GM18498 (cell line): Measurements from ENCODE around the gene CCL13.
A peak's percentile ranks its signal among the peaks of the same experiment; 100 is the strongest.

Source experiments
- ATAC-seq: cut with Tn5 transposase; IDR thresholded peaks from one replicate; pipeline ENCODE4 v1.9.1; 2021; ENCODE audit warnings: mild to moderate bottlenecking, moderate library complexity; ENCODE audit not compliant: unreplicated experiment

CCL13 gene

DNA sequence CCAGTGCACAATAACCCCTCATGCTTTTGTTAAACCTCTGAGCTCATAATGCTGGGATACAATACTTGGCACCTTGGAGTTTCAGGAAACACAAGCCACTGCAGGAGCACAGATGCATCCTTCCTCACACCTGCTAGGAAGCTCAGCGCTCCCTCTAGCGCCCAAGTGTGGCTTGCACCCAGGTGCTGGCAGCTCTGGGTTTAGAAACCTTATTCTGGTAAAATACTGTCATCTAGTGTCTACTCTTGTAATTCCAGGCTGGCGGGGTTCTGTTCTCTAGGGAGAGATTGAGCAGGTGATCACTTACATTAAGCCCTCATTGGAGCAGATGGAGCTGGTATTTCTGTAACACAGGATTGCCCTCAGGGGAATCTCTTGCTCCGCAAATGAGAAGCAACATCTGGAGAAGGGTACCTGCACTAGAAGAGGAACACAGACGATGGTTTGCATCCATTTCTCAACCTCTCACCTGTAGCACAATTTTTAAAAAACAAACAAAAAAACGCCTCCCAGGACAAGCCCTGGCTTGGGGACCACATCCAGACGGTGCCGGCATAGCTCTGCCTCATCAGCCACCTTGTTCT, 5.3 kb downstream of the CCL13 start:
- peak; percentile 81 for ATAC-seq

DNA sequence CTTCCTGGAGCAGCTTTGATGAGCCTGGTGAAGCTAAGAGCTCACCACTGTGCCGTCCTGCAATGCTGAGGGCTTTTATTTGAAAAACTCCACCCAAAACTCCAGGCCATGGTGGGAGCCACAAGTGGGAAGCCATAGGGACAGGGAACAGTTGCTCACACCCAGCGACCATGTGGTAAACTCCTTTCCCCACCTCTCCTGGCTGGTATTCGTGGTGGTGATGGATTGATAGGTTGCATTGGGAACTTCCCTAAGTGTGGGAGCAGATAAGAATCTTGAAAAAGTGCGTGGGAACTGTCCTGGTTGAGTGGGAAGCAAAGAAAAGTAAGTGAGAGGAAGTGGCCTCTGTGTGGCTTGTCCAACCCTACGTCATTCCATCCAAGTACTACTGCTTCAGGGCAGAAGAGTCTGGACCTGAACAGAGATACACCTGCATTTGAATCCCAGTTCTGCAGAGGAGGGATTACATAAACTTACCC, 6.9 kb downstream of the CCL13 start, which contains the start of gene CCL1:
Gene CCL1 (minus strand): TSS at position 51 of the 479 bp plus-strand sequence. CDS start 72 bp downstream, outside the sequence.
- ATAC-seq, result no peak

- ATAC-seq, result no peak
These were observed 8.5 kb downstream of the CCL13 start for GRCh38 chr17:34364751-34365150.

DNA sequence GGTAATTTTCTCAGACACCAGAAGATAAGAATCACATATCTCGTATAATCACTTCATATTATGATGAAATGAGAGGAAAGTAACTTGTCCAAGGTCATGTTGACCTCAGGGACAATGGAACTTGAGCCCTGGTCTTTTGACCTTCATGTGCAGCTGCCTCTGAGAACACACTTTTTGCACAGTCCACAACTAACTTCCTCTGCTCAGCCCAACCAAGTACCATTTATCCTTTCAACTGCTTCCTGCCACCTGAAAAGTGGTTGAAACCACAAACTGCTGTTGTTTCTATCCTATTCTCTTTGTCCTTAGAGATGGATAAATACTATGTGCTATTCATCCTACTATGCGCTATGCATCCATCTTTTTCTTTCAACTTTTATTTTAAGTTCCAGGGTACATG, 9.1 kb downstream of the CCL13 start:
- ATAC-seq, result no peak

DNA sequence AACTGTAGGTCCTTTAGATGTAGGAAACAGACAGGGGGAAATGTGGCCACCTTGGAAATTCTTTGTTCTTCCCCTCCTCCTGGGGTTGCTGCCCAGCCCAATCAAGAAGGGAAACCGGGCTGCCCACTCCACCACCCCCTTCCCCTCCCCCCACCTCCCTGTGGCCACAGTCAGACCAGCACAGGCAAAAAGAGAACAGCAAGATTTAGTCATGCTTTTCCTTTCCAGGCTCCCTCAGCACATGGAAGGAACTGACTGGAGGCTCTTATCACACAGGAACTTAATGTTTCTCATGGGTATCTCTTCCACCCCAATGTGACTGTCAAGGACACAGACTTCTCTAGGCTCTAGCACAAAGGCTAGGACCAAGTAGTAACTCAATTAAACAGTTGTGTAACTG, 9.7 kb downstream of the CCL13 start:
- no peak for ATAC-seq

GRCh38 chr17:34366529-34367107, 10.3 kb downstream of the CCL13 start:
- no peak for ATAC-seq

DNA sequence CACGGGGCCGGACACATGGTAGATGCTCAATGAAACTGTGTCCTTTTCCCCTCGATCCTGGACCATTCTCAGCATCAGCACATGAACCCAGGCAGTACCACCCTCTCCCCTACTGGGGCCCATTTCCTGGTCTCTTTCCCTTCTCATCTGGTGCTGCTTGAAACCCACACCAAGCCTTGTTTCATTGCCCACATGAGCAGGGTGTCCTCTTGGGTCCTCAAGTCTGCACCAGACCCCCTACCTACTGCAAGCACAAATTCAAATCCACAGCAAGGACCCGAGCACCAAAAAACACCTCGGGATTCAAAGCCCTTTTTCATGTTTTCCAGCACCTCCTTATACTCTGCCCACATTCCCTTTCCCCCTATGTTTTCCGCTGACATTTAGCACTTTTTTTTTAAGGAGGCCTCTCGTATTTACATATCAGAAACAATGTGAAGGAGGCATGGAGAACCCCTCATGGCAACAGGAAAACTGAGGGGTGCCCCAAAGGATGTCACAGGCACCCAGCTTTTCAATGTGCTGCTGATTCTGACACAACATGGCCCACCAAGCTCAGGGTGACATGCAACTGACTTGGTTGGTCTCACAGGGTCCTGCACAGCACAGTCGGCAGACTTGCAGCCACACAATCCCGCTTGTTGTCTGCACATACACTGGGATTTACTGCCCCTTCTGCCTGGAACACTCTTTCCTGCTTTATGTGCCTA, 11.4 kb downstream of the CCL13 start:
- ATAC-seq, result no peak

DNA sequence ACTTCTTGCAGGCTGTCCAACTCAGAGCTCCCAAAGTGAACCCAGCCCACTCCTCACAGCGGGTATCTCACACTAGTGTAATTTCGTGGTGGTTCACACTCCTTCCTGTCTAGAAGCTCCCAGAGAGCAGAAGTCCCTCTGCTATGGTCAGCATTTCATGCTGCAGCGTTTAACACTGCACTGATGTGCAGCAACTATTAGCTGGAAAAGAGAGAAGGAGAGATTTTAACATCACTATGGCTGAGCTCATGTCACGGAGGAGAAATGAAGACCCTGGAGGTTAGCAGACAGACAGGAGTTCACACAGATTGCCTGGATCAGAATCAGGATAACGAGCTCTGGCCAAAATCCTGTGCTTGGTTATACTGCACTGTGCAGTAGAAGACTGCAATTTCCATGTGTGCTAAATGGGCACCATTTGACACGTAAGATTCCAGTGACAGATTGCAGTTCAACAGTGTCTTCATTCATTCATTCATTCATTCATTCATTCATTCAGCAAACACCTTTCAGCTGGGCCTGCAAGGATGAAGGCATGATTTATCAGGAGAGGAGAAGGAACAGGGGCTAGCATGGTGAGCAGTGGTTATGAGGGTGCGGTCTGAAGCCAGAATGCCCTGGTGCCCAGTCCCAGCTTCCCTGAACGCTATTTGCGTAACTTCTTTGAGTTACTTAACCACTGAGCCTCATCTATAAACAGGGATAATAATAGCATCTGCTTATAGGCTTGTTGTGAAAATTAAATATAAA, 12.1 kb downstream of the CCL13 start:
- no peak for ATAC-seq

GRCh38 chr17:34368946-34369500, 12.7 kb downstream of the CCL13 start:
- ATAC-seq, result no peak

DNA sequence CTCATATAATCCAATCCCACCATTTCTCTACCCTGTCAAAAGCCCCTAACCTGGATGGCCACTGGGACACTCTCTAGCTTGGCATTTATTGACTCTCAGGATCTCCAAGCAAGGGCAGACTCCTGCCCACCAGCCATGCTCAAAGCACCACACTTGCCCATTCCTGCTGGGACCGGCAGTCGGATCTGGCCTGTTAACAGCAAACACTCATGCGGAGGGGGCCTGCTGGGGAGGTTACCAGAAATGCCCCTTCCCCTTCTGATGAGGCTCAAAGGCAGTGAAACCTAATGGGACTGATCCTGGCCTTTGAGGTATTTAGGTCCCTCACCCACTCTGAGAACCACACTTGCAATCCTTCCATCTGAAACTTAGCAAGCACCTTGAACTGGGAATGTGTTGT, 13.3 kb downstream of the CCL13 start:
- ATAC-seq, result no peak

GRCh38 chr17:34370376-34370996, 14.2 kb downstream of the CCL13 start:
- ATAC-seq, result no peak

GRCh38 chr17:34370997-34371395, 14.7 kb downstream of the CCL13 start:
- peak; percentile 58 for ATAC-seq

DNA sequence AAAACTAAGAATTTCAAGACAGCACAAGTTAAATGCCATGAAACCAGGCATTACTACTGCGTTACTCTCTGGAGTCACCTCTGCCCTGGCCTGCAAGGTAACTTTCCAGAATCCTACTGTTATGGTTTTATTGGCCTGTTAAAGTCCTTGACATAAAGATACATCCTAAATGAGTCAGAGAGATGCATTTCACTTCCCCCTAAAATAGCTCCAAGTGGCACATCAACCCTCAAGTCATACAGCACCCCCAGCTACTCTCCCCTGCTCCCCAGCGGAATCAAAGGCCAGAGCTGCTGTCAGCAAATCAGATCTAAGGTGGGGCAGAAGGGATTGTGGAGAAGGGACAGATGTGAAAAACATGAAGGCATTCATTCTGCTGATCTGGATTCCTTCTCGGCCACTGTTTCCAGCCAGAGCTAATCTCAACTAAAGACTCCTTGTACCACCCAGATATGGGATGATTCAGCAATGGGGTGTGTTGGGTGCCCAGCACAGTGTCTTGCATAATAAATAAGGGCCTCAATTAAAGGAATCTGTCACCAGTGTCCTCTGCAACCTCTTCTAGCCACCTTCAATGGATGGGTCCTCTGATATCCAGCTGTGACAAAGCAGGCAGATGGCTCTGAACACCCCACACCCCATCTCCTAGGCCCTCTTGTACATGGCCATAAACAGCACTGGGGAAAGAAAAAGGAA, 15.3 kb downstream of the CCL13 start:
- ATAC-seq, result no peak

DNA sequence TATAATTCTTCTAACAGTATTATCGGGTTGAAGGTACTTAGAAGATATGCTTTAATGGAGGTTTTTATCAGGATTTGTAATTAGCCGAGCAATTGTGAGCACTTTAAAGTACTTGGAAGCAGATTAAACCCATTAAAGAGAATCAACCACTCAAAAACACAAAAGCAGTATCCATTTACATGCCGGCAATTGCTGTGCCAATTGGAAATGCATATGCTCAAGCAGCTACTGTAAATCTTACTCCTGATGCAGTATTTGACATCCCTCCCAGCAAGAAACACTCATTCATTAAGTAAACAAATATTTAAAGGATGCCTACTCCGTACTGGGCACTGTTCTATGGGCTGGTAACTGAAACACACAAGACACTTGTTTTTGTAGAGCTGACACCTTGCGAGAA, 18.2 kb downstream of the CCL13 start:
- no peak for ATAC-seq

GRCh38 chr17:34375426-34375997, 19.2 kb downstream of the CCL13 start:
- no peak for ATAC-seq

- peak; percentile 64 for ATAC-seq
These were observed 21.0 kb downstream of the CCL13 start for GRCh38 chr17:34377078-34377823.

DNA sequence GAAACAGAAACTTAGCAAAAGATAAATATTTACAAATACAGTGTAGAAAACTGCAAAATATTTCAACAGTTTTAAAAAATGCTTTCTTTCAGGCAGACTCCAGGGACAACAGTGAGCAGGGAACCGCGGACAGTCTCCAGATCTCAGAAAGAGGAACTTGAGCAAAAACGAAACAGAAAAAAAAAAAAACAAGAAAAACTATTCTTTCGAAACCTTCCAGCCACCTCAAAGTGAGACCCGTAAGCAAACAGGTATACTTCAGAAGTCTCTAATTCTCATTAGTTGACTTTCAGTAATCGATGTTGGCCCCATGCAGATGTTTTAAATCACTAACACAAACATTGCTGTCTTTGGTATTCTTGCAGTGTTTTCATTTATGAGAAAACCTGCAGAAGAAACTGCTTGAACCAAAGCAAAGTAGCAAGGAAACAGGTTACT, 22.4 kb downstream of the CCL13 start:
- peak; percentile 67 for ATAC-seq

DNA sequence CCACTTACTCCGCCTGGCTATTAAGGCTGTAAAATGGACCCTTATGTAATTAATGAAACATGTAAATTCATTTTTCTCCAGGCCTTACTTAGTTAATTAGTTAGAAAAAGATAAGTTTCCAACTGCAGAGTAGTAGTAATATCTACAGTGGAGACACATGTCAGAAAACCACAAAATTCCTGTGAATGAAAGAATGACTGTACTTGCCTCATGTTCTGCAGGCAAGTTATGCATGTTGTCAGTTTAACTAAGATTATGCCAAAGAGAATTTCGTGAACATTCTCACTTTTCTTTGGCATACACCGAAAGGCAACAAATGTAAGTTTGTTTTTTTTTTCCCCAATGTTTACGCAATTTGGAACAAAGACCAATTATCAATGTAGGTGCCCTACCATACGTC, 23.6 kb downstream of the CCL13 start:
- no peak for ATAC-seq

DNA sequence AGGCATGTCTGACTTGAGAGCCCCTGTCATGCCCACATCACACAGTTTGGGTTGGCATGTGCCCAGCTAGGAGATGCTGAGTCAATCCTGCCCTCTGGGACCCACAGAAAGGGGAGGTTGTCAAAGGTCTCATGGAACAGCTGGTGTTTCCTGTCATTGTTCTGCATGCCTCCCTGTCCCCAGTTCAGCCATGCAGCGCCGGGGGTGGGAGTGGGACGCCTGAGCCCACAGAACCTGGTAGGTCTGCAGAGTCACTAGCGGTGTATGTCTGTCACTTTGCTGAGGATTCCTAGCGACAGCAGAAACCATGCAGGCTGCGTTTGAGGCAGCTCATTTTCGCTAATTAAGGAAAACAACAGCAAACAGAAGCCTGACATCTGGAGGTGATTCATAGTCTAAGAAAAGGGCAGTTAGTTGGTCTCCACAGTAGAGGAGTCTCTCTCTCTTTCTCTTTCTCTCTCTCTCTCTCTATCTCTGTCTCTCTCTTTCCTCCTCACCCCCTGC, 26.4 kb downstream of the CCL13 start:
- ATAC-seq, result no peak
